DND-41 (cell line): Measurements from ENCODE around the gene CTIF.

Source experiments
- ATAC-seq: fragments of 200-7000 bp; cut with Tn5 transposase; 3 replicates; pipeline ENCODE4 v1.9.1; 2021; ENCODE audit warnings: low read depth; ENCODE audit not compliant: insufficient read depth
- DNase-seq: peaks from one replicate; pipeline ENCODE4 v3.0.0-alpha.2; 2020
- H2AFZ ChIP-seq: 2 replicates; pipeline ENCODE4 v1.6.0; 2012; ENCODE audit warnings: low read depth, low read length
- H3K27ac ChIP-seq: 2 replicates; pipeline ENCODE4 v1.5.1; 2012; ENCODE audit warnings: low read length, inconsistent platforms
- H3K27me3 ChIP-seq: fragments of 200-600 bp; sonication (generic); 2 replicates; pipeline ENCODE4 v1.6.0; 2012; ENCODE audit warnings: low read length, mild to moderate bottlenecking, inconsistent platforms; ENCODE audit not compliant: insufficient read depth, poor library complexity
- H3K36me3 ChIP-seq: 2 replicates; pipeline ENCODE4 v1.5.1; 2012; ENCODE audit warnings: low read length, inconsistent platforms; ENCODE audit not compliant: insufficient read depth
- H3K4me1 ChIP-seq: 2 replicates; pipeline ENCODE4 v1.5.1; 2012; ENCODE audit warnings: mild to moderate bottlenecking, low read length; ENCODE audit not compliant: insufficient read depth
- H3K4me2 ChIP-seq: 2 replicates; pipeline ENCODE4 v1.6.0; 2012; ENCODE audit warnings: mild to moderate bottlenecking, moderate library complexity, low read length, inconsistent platforms; ENCODE audit not compliant: insufficient read depth
- H3K4me3 ChIP-seq, 2 experiments: fragments of 200-600 bp in 1 of 2; shearing (Covaris generic) in 1 of 2; 2 replicates each; pipeline ENCODE4 v1.5.1; 2012 to 2016; ENCODE audit warnings: inconsistent platforms in 2 of 2, low read length in 2 of 2, mild to moderate bottlenecking in 2 of 2, low read depth in 1 of 2, moderate library complexity in 1 of 2
- H3K79me2 ChIP-seq: 2 replicates; pipeline ENCODE4 v1.6.0; 2012; ENCODE audit warnings: low read length, inconsistent platforms; ENCODE audit not compliant: insufficient read depth
- H3K9ac ChIP-seq: 2 replicates; pipeline ENCODE4 v1.6.0; 2012; ENCODE audit warnings: low read depth, mild to moderate bottlenecking, inconsistent platforms, low read length, moderate library complexity
- H3K9me3 ChIP-seq: 2 replicates; pipeline ENCODE4 v1.5.1; 2012; ENCODE audit warnings: low read length, moderate library complexity, mild to moderate bottlenecking, inconsistent platforms; ENCODE audit not compliant: insufficient read depth, severe bottlenecking
- H4K20me1 ChIP-seq: 2 replicates; pipeline ENCODE4 v1.6.0; 2012; ENCODE audit warnings: low read length; ENCODE audit not compliant: insufficient read depth
- CTCF ChIP-seq: IDR thresholded peaks from 2 replicates; pipeline ENCODE4 v1.5.1; 2012; ENCODE audit warnings: borderline replicate concordance, low read length, moderate library complexity, mild to moderate bottlenecking; ENCODE audit not compliant: poor library complexity, severe bottlenecking; ENCODE audit errors: extremely low read depth
- EZH2 ChIP-seq: IDR thresholded peaks from 3 replicates; pipeline ENCODE4 v1.6.1; 2012; ENCODE audit warnings: borderline replicate concordance, low read depth, mild to moderate bottlenecking, moderate library complexity, low read length, inconsistent platforms; ENCODE audit not compliant: severe bottlenecking

The CTIF gene

GRCh38 chr18:48728204-48728833 lies 189.5 kb downstream of the CTIF start:
- H3K4me1 ChIP-seq: no peaks in the 10 kb centered on the region
- no peaks in the 10 kb centered on the region for H3K79me2 ChIP-seq
- H3K9me3 ChIP-seq: no peaks in the 10 kb centered on the region
- no peak overlapping the region for H3K27ac ChIP-seq
- no peak overlapping the region for H3K4me3 ChIP-seq
- no peak overlapping the region for H3K9ac ChIP-seq
- H3K36me3 ChIP-seq: no peaks in the 10 kb centered on the region
- no peak for DNase-seq
- H3K27me3 ChIP-seq: no peaks in the 10 kb centered on the region
- TF ChIP-seq CTCF (no peak), EZH2 (no peak)
- H4K20me1 ChIP-seq: no peaks in the 10 kb centered on the region
- no peak overlapping the region for H2AFZ ChIP-seq
- no peak overlapping the region for H3K4me2 ChIP-seq
- no peak for ATAC-seq

- H3K27ac ChIP-seq: no peak overlapping the region
- no peaks in the 10 kb centered on the region for H3K4me1 ChIP-seq
- no peak overlapping the region for H3K4me2 ChIP-seq
- H3K27me3 ChIP-seq: no peaks in the 10 kb centered on the region
- no peak for TF ChIP-seq EZH2
- TF ChIP-seq CTCF: no peak
- no peak overlapping the region for H2AFZ ChIP-seq
- H3K4me3 ChIP-seq: no peak overlapping the region
- no peaks in the 10 kb centered on the region for H3K36me3 ChIP-seq
- no peak overlapping the region for H3K9ac ChIP-seq
- H4K20me1 ChIP-seq: no peaks in the 10 kb centered on the region
- H3K79me2 ChIP-seq: no peaks in the 10 kb centered on the region
- no peak for ATAC-seq
- DNase-seq: no peak
- H3K9me3 ChIP-seq: no peaks in the 10 kb centered on the region
Observed at GRCh38 chr18:48729404-48729803, 190.6 kb downstream of the CTIF start.

GRCh38 chr18:48730010-48730409 lies 191.2 kb downstream of the CTIF start:
- TF ChIP-seq CTCF: no peak
- no peak for TF ChIP-seq EZH2
- Histone ChIP-seq H3K79me2 (no peaks in the 10 kb centered on the region), H3K4me1 (no peaks in the 10 kb centered on the region), H3K27me3 (no peaks in the 10 kb centered on the region), H3K4me2 (no peak overlapping the region), H3K27ac (no peak overlapping the region), H3K36me3 (no peaks in the 10 kb centered on the region), H2AFZ (no peak overlapping the region), H4K20me1 (no peaks in the 10 kb centered on the region), H3K9ac (no peak overlapping the region), H3K9me3 (no peaks in the 10 kb centered on the region), H3K4me3 (no peak overlapping the region)
- no peak for DNase-seq
- ATAC-seq: no peak
